ENCODE measurements around the gene LRIT1.

The LRIT1 gene

GRCh38 chr10:84254552-84255478 lies 13.5 kb upstream of the LRIT1 start:
- no peak for DNase-seq (ENCODE audit: low read depth)

GRCh38 chr10:84248794-84249193 lies 7.4 kb upstream of the LRIT1 start:
- no peak for DNase-seq (ENCODE audit: low read depth)

DNA sequence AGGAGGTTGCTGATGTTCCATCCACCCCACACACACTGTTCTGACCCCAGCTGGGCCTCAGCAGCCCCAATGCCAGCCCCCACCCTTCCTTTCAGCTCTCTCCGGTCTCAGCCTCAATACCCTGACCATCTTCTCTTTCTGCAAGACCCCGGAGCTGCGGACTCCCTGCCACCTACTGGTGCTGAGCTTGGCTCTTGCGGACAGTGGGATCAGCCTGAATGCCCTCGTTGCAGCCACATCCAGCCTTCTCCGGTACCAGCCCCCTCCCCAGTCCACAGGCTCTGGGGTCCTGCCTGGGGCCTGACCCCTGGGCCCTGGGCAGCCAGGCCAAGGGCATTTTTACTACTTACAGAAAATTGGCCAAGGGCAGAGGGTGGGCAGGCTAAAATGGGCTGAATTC lies 6.2 kb upstream of the LRIT1 start:
- no peak for DNase-seq (ENCODE audit: low read depth)

DNA sequence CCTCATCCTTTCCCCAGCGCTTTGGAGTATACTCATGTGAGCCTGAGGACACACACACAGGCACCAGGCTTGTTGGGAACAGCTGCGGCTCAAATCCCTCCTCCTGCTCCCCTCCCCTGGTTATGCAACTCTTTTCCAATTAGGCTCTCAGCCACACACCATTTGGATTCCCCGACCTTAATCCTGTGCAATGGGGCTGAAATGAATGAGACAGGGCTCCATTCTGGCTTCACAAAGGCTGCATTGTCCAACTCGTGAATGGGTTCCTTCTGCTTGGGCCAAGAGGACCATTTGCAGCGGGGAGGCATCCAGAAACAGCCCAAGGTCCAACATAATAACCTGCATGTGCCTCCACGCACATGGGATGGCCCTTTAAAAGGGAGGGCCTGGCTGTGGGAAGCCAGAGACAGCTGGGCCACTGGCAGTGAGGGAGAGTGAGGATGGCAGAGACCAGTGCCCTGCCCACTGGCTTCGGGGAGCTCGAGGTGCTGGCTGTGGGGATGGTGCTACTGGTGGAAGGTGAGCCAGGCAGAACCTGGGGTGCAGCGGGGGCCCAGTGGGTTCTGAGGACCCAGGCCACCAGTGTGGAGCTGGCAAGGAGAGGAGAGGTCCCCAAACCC lies 3.4 kb upstream of the LRIT1 start, which contains the start of gene RGR:
TSS of gene RGR (plus strand) at position 403 of the 620 bp plus-strand sequence. CDS start at position 441, 38 bp downstream.
- no peak for DNase-seq (ENCODE audit: low read depth)

- DNase-seq (ENCODE audit: low read depth): no peak
Observed at GRCh38 chr10:84243759-84244158, 2.4 kb upstream of the LRIT1 start.

- no peak for DNase-seq (ENCODE audit: low read depth)
Observed at GRCh38 chr10:84238909-84239308, 2.4 kb downstream of the LRIT1 start.

DNA sequence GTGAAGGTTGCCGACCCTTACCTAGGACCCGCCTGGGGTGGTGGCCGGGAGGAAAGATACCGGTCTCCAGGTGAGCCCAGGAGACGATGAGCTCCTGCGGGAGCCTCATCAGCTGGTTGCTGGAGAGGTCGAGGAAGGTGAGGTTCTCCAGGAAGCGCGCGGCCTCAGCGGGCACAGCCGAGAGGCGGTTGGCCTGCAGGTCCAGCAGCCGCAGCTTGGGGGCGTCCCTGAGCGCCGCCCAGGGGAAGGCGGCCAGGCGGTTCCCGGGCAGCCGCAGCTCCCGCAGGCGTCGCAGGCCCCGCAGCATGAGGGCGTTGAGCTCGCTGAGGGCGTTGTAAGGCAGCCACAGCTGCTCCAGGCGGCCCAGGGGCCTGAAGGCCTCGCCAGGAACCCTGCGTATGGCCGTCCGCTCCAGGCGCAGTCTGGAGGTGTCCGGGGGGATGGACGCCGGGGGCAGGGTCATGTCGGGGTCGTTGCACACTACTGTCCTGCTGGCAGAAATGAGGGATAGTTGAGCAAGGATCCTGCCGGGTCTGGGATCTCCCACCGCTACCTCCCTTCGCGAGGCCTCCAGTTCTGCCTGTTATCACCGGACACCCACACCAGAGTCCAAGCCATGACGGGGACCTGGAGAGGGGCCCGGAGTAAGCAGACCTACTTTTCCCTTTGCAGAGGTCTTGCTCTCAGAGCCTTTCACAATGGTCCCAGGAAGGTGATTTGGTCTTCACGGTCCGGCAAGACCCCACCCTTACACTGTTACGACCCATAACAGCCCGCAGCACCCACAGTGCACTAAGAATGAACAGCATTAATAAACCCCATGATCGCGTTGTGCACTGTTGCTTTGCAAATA lies 3.9 kb downstream of the LRIT1 start:
- no peak for DNase-seq (ENCODE audit: low read depth)

GRCh38 chr10:84236807-84237198 lies 4.5 kb downstream of the LRIT1 start:
- DNase-seq (ENCODE audit: low read depth): no peak

GRCh38 chr10:84235096-84235495 lies 6.2 kb downstream of the LRIT1 start:
- DNase-seq (ENCODE audit: low read depth): no peak

- DNase-seq (ENCODE audit: low read depth): no peak
Observed at GRCh38 chr10:84234479-84234878, 6.9 kb downstream of the LRIT1 start.

GRCh38 chr10:84233940-84234339 lies 7.4 kb downstream of the LRIT1 start:
- no peak for DNase-seq (ENCODE audit: low read depth)

- DNase-seq (ENCODE audit: low read depth): no peak
Observed at GRCh38 chr10:84232376-84232775, 9.0 kb downstream of the LRIT1 start.

- DNase-seq (ENCODE audit: low read depth): no peak
Observed at GRCh38 chr10:84230359-84230758, 11.0 kb downstream of the LRIT1 start.

- no peak for DNase-seq (ENCODE audit: low read depth)
Observed at GRCh38 chr10:84227810-84228209, 13.5 kb downstream of the LRIT1 start.

- no peak for DNase-seq (ENCODE audit: low read depth)
Observed at GRCh38 chr10:84226616-84227015, 14.7 kb downstream of the LRIT1 start.

GRCh38 chr10:84225427-84226173 lies 15.7 kb downstream of the LRIT1 start, which contains the start of gene LRIT2:
LRIT2 (minus strand) TSS chr10:84225544; CDS start chr10:84225520, 24 bp downstream.
- DNase-seq (ENCODE audit: low read depth): no peak

GRCh38 chr10:84224411-84225028 lies 16.8 kb downstream of the LRIT1 start:
- no peak for DNase-seq (ENCODE audit: low read depth)

GRCh38 chr10:84221916-84222315 lies 19.4 kb downstream of the LRIT1 start:
- no peak for DNase-seq (ENCODE audit: low read depth)

DNA sequence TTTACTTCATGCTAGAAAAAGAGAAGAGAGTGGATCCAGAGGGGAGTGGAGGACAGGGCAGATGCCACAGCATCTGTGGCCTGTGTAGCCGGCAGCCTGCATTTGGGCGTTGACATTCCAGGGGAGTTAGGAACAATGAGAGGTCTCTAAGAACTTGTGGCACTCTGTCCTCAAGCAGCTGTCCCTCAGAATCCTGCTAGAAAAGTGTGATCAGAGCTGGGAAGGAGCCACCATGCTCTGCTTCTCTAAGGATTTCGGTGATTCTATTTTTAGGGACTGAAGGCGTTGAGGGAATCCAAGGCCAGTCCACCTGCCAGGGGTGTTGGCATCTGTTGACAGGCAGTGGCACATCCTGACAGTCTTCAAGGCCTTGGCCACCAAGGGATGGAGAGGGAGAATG lies 23.6 kb downstream of the LRIT1 start:
- no peak for DNase-seq (ENCODE audit: low read depth)

- no peak for DNase-seq (ENCODE audit: low read depth)
Observed at GRCh38 chr10:84216834-84217233, 24.5 kb downstream of the LRIT1 start.

- DNase-seq (ENCODE audit: low read depth): no peak
Observed at GRCh38 chr10:84214612-84215235, 26.6 kb downstream of the LRIT1 start.
